HFF-Myc (cell line): ENCODE data around the gene ESPNL.

Experiments
- DNase-seq: peaks from one replicate; pipeline ENCODE4 v3.0.0-alpha.2; 2011; ENCODE audit warnings: low read depth; ENCODE audit errors: extremely low read depth
- H3K4me3 ChIP-seq: replicated peaks from 2 replicates; pipeline ENCODE4 v1.5.1; 2011; ENCODE audit warnings: low read depth, mild to moderate bottlenecking, control low read depth, low read length
- CTCF ChIP-seq: IDR thresholded peaks from 2 replicates; pipeline ENCODE4 v1.5.1; 2012; ENCODE audit warnings: mild to moderate bottlenecking, low read depth, low read length, control low read depth; ENCODE audit errors: missing control alignments

Gene ESPNL

GRCh38 chr2:238161291-238162051 lies 61.3 kb downstream of the ESPNL start:
- no peak for DNase-seq
- TF ChIP-seq CTCF, result no peak
- H3K4me3 ChIP-seq, result no peak overlapping the region

- H3K4me3 ChIP-seq, result no peak overlapping the region
- no peak for DNase-seq
- no peak for TF ChIP-seq CTCF
These were observed 62.2 kb downstream of the ESPNL start for GRCh38 chr2:238162251-238162845.

GRCh38 chr2:238162846-238163441 lies 62.8 kb downstream of the ESPNL start:
- TF ChIP-seq CTCF, result no peak
- no peak for DNase-seq
- no peak overlapping the region for H3K4me3 ChIP-seq

GRCh38 chr2:238163481-238164198 lies 63.5 kb downstream of the ESPNL start:
- no peak overlapping the region for H3K4me3 ChIP-seq
- no peak for TF ChIP-seq CTCF
- no peak for DNase-seq

GRCh38 chr2:238164906-238165287 lies 64.8 kb downstream of the ESPNL start:
- H3K4me3 ChIP-seq, result no peak overlapping the region
- no peak for TF ChIP-seq CTCF
- DNase-seq, result no peak

- TF ChIP-seq CTCF, result no peak
- no peak for DNase-seq
- H3K4me3 ChIP-seq, result no peak overlapping the region
These were observed 65.3 kb downstream of the ESPNL start for GRCh38 chr2:238165288-238165921.
